GM12878 (cell line): ENCODE results near the gene PPP5C. TPM values are rescaled to one million over a fixed set of nuclear protein-coding genes. Genes with fewer than 3 reads are reported as not detected.

ENCODE experiments used
- ATAC-seq: fragments of 200-7000 bp; cut with Tn5 transposase; 3 replicates; pipeline ENCODE4 v1.9.1; 2020; ENCODE audit warnings: mild to moderate bottlenecking, moderate library complexity
- BruUV-seq: library from RNA; stranded (reverse); fragments of 400-500 nt; replicated peaks from 2 replicates; lab custom pipeline; 2021; lab: Mats Ljungman, UMichigan
- CTCF ChIA-PET: fragments of 300-600 bp; sonication (Branson Sonifier 250); formaldehyde crosslinking; extraction: SDS; loops from one replicate; lab custom pipeline; 2021; ENCODE audit warnings: inconsistent platforms; lab: Yijun Ruan, JAX
- POLR2A ChIA-PET: fragments of 350-600 bp; formaldehyde crosslinking; extraction: SDS; loops from one replicate; lab custom pipeline; 2021; ENCODE audit warnings: inconsistent platforms; lab: Charles Lee
- RAD21 ChIA-PET: fragments of 300-600 bp; sonication (Branson Sonifier 250); formaldehyde crosslinking; loops from one replicate; lab custom pipeline; 2023; ENCODE audit warnings: antibody characterized with exemption; ENCODE audit not compliant: unreplicated experiment; lab: Charles Lee
- SMC1A ChIA-PET: fragments of 300-600 bp; sonication (Branson Sonifier 250); formaldehyde crosslinking; loops from one replicate; lab custom pipeline; 2023; ENCODE audit not compliant: unreplicated experiment, uncharacterized antibody; lab: Charles Lee
- DNase-seq: peaks from one replicate; pipeline ENCODE4 v3.0.0-alpha.2; 2011; ENCODE audit warnings: low read depth, low spot score
- FAIRE-seq: peaks from 3 replicates; lab custom pipeline; 2011; peaks lifted over from hg19 to GRCh38; lab: Jason Lieb, UNC
- H2AFZ ChIP-seq: 2 replicates; pipeline ENCODE4 v1.6.0; 2011; ENCODE audit warnings: low read depth, low read length, control low read depth; ENCODE audit not compliant: control insufficient read depth
- H3K27ac ChIP-seq: 2 replicates; pipeline ENCODE4 v1.5.1; 2011; ENCODE audit warnings: control low read depth; ENCODE audit not compliant: control insufficient read depth, insufficient read depth
- H3K27me3 ChIP-seq, 2 experiments: replicated peaks in 1 of 2; 2 replicates each; pipeline versions ENCODE4 v1.6.0 to v1.6.1; 2011; ENCODE audit warnings: low read length in 1 of 2; ENCODE audit not compliant: control insufficient read depth in 2 of 2, insufficient read depth in 2 of 2
- H3K36me3 ChIP-seq, 2 experiments: 2 replicates each; pipeline ENCODE4 v1.5.1; 2011; ENCODE audit warnings: low read length in 1 of 2; ENCODE audit not compliant: control insufficient read depth in 2 of 2, insufficient read depth in 2 of 2
- H3K4me1 ChIP-seq: 2 replicates; pipeline ENCODE4 v1.6.1; 2011; ENCODE audit warnings: mild to moderate bottlenecking, low read length, moderate library complexity, mixed read lengths; ENCODE audit not compliant: control insufficient read depth, insufficient read depth
- H3K4me2 ChIP-seq: 2 replicates; pipeline ENCODE4 v1.6.0; 2011; ENCODE audit warnings: control low read depth; ENCODE audit not compliant: control insufficient read depth, insufficient read depth
- H3K4me3 ChIP-seq: fragments of 200-600 bp; sonication (generic); 2 replicates; pipeline ENCODE4 v1.5.1; 2016
- H3K79me2 ChIP-seq: 2 replicates; pipeline ENCODE4 v1.6.0; 2011; ENCODE audit warnings: low read length; ENCODE audit not compliant: control insufficient read depth, insufficient read depth
- H3K9ac ChIP-seq: 2 replicates; pipeline ENCODE4 v1.8.0; 2011; ENCODE audit warnings: low read length, control low read depth, mixed read lengths; ENCODE audit not compliant: control insufficient read depth, insufficient read depth
- H3K9me3 ChIP-seq: replicated peaks from 3 replicates; pipeline ENCODE4 v1.5.1; 2011; ENCODE audit warnings: mild to moderate bottlenecking, low read length; ENCODE audit not compliant: control insufficient read depth, insufficient read depth
- H4K20me1 ChIP-seq: 2 replicates; pipeline ENCODE4 v1.6.0; 2011; ENCODE audit not compliant: control insufficient read depth, insufficient read depth
- CHD2 ChIP-seq: IDR thresholded peaks from 2 replicates; pipeline ENCODE4 v1.6.1; 2011; ENCODE audit warnings: low read depth, low read length, improper control_type of control experiment, borderline replicate concordance
- JUNB ChIP-seq: IDR thresholded peaks from 2 replicates; pipeline ENCODE4 v1.6.1; 2016; ENCODE audit warnings: antibody characterized with exemption, mild to moderate bottlenecking
- NFXL1 ChIP-seq: fragments of 450-650 bp; IDR thresholded peaks from 2 replicates; pipeline ENCODE4 v1.6.1; 2017; ENCODE audit warnings: antibody characterized with exemption, mild to moderate bottlenecking, borderline replicate concordance
- PML ChIP-seq: IDR thresholded peaks from 2 replicates; pipeline ENCODE4 v1.6.1; 2012; ENCODE audit warnings: low read length, inconsistent platforms
- RBBP5 ChIP-seq: fragments of 200-600 bp; sonication (generic); conservative IDR thresholded peaks from 2 replicates; pipeline ENCODE4 v1.6.1; 2016
- RELA ChIP-seq: fragments of 450-650 bp; IDR thresholded peaks from 2 replicates; pipeline ENCODE4 v1.8.0; 2014; ENCODE audit warnings: borderline replicate concordance; ENCODE audit not compliant: partially characterized antibody
- SIN3A ChIP-seq: IDR thresholded peaks from 2 replicates; pipeline ENCODE4 v1.6.1; 2012; ENCODE audit warnings: low read depth, low read length, improper control_type of control experiment
- SIX5 ChIP-seq: IDR thresholded peaks from 2 replicates; pipeline ENCODE4 v1.6.1; 2011; ENCODE audit warnings: mild to moderate bottlenecking, low read depth, low read length, moderate library complexity; ENCODE audit not compliant: severe bottlenecking
- SPI1 ChIP-seq: IDR thresholded peaks from 2 replicates; pipeline ENCODE4 v1.6.1; 2011; ENCODE audit warnings: low read depth, mild to moderate bottlenecking, low read length, moderate library complexity, borderline replicate concordance; ENCODE audit not compliant: insufficient read depth
- SRF ChIP-seq, 2 experiments: IDR thresholded peaks; 2 replicates each; pipeline ENCODE4 v1.6.1; 2011; ENCODE audit warnings: low read depth in 2 of 2, low read length in 2 of 2, mild to moderate bottlenecking in 1 of 2, moderate library complexity in 1 of 2
- STAT1 ChIP-seq: fragments of 450-650 bp; conservative IDR thresholded peaks from 2 replicates; pipeline ENCODE4 v1.6.1; 2014; ENCODE audit warnings: antibody characterized with exemption, mild to moderate bottlenecking
- SUZ12 ChIP-seq: fragments of 200-600 bp; sonication (generic); IDR thresholded peaks from one replicate; pipeline ENCODE4 v1.6.1; 2018; ENCODE audit warnings: antibody characterized with exemption, mild to moderate bottlenecking; ENCODE audit not compliant: unreplicated experiment
- TARDBP ChIP-seq: IDR thresholded peaks from 2 replicates; pipeline ENCODE4 v1.6.1; 2016; ENCODE audit warnings: borderline replicate concordance
- ZNF622 ChIP-seq: fragments of 450-650 bp; IDR thresholded peaks from 2 replicates; pipeline ENCODE4 v1.6.1; 2017; ENCODE audit warnings: mild to moderate bottlenecking, inconsistent platforms
- WGBS: methylation state at CpG from one replicate; pipeline ENCODE4 v1.1.6; 2016; ENCODE audit warnings: low lambda C conversion rate; ENCODE audit not compliant: insufficient replicate concordance, insufficient coverage; ENCODE audit errors: missing lambda C conversion rate; 5-methylcytosine and 5-hydroxymethylcytosine counted together
- in situ Hi-C: fragments of 300-500 bp; cut with MboI; formaldehyde crosslinking; loops from 9 replicates; pipeline ENCODE4 v1.14.3; 2018; ENCODE audit warnings: mixed read lengths
- intact Hi-C: fragments of 100-400 bp; cut with micrococcal nuclease; formaldehyde crosslinking; loops from one replicate; pipeline ENCODE4 v1.14.2; 2022; ENCODE audit not compliant: unreplicated experiment
- polyA plus RNA-seq, 11 experiments: library from polyadenylated mRNA; depleted of rRNA in 4 of 11; unstranded in 6 of 11; stranded (reverse) in 5 of 11; fragments of >200 nt; fragmentation: Nextera tagmentation in 4 of 11; fragmentation: Illumina TruSeq in 1 of 11; extraction: Ambion mirVana in 4 of 11; extraction: Trizol in 1 of 11; gene quantifications; 1 replicate in 1 of 11; 2 replicates in 10 of 11; pipeline versions ENCODE4 v1.2.1 to v1.2.3, GENCODE V29; 2011 to 2016; ENCODE audit warnings: inconsistent platforms in 2 of 11, missing spikeins in 2 of 11, low read depth in 1 of 11
- total RNA-seq, 4 experiments: library from RNA; depleted of rRNA in 3 of 4; stranded (reverse); fragments of >200 nt in 3 of 4; fragmentation: Illumina TruSeq in 1 of 4; extraction: Trizol in 1 of 4; gene quantifications; 2 replicates each; pipeline versions ENCODE4 v1.2.1 to v1.2.3, GENCODE V29; 2013 to 2021
- TF ChIP-seq, protein P1 (sequence below): IDR thresholded peaks from 2 replicates; pipeline ENCODE4 v1.6.1; 2012; ENCODE audit warnings: low read depth, low read length, improper control_type of control experiment
- TF ChIP-seq, protein P2 (sequence below): fragments of 450-650 bp; IDR thresholded peaks from 2 replicates; pipeline ENCODE4 v1.6.1; 2017; ENCODE audit warnings: borderline replicate concordance
- TF ChIP-seq, protein P3 (sequence below): fragments of 450-650 bp; IDR thresholded peaks from 2 replicates; pipeline ENCODE4 v1.6.1; 2017; ENCODE audit warnings: antibody characterized with exemption, mild to moderate bottlenecking, moderate library complexity

Gene PPP5C
- total and polyA plus RNA-seq, 10 of the 15 experiments (the other 5 are each of a cell fraction or from before 2014, with no cell fraction given) = 1.1 to 154 (median 94.5) TPM

DNA sequence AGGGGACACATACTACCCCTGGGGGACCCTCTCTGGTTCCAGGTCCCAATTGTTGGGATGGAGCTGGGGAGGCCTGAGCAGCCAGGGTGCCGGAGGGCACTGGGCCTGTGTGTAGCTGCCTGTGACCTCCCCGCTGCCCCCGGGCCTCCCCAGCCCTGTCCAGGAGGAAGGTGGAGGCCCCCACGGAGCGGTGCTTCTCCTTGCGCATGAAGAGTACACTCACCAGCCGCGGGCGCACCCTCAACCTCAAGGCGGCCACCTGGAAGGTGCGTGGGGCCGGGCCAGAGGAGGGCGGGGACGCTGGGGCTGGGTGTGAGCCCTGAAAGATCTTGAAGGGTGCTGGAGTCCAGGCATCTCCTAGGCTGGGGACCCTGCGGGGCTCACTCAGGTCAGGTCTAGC, 38.4 kb upstream of the PPP5C start:
- CTCF ChIA-PET = interaction anchor here (1.1 kb wide), 1 partner anchor 11 kb away, joined by 3 read pairs; the partner anchor contains the start of gene HIF3A
- H2AFZ ChIP-seq = no peak overlapping the region
- POLR2A ChIA-PET = no interaction called here
- WGBS = 59% methylated on average over 15 of the region's 15 CpGs
- no peak overlapping the region for H3K4me3 ChIP-seq
- BruUV-seq = no TSS peak
- SMC1A ChIA-PET = no interaction called here
- H3K4me2 ChIP-seq = no peak overlapping the region
- H3K79me2 ChIP-seq = no peaks in the 10 kb centered on the region
- no peaks in the 10 kb centered on the region; a peak in 1 of 4 replicates for H3K27me3 ChIP-seq
- no peaks in the 10 kb centered on the region for H3K4me1 ChIP-seq
- in situ Hi-C loops (no loop called here), intact Hi-C loops (no loop called here)
- no peaks in the 10 kb centered on the region for H4K20me1 ChIP-seq
- H3K9ac ChIP-seq = no peak overlapping the region
- DNase-seq (no peak), FAIRE-seq (no peak), ATAC-seq (no peak)
- RAD21 ChIA-PET = no interaction called here
- H3K9me3 ChIP-seq = peaks cover 1% of the 10 kb centered on the region; the same call in 1 of the 3 replicates
- H3K36me3 ChIP-seq = no peaks in the 10 kb centered on the region
- H3K27ac ChIP-seq = no peak overlapping the region
- TF ChIP-seq SUZ12 = no peak
- no peak for TF ChIP-seq STAT1
- TF ChIP-seq SIX5 = no peak
- TF ChIP-seq SPI1 = no peak
- TF ChIP-seq, protein P1, sequence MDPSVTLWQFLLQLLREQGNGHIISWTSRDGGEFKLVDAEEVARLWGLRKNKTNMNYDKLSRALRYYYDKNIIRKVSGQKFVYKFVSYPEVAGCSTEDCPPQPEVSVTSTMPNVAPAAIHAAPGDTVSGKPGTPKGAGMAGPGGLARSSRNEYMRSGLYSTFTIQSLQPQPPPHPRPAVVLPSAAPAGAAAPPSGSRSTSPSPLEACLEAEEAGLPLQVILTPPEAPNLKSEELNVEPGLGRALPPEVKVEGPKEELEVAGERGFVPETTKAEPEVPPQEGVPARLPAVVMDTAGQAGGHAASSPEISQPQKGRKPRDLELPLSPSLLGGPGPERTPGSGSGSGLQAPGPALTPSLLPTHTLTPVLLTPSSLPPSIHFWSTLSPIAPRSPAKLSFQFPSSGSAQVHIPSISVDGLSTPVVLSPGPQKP = no peak
- TF ChIP-seq, protein P2, sequence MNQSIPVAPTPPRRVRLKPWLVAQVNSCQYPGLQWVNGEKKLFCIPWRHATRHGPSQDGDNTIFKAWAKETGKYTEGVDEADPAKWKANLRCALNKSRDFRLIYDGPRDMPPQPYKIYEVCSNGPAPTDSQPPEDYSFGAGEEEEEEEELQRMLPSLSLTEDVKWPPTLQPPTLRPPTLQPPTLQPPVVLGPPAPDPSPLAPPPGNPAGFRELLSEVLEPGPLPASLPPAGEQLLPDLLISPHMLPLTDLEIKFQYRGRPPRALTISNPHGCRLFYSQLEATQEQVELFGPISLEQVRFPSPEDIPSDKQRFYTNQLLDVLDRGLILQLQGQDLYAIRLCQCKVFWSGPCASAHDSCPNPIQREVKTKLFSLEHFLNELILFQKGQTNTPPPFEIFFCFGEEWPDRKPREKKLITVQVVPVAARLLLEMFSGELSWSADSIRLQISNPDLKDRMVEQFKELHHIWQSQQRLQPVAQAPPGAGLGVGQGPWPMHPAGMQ = no peak
- no peak for TF ChIP-seq CHD2
- TF ChIP-seq NFXL1 = no peak
- TF ChIP-seq, protein P3, sequence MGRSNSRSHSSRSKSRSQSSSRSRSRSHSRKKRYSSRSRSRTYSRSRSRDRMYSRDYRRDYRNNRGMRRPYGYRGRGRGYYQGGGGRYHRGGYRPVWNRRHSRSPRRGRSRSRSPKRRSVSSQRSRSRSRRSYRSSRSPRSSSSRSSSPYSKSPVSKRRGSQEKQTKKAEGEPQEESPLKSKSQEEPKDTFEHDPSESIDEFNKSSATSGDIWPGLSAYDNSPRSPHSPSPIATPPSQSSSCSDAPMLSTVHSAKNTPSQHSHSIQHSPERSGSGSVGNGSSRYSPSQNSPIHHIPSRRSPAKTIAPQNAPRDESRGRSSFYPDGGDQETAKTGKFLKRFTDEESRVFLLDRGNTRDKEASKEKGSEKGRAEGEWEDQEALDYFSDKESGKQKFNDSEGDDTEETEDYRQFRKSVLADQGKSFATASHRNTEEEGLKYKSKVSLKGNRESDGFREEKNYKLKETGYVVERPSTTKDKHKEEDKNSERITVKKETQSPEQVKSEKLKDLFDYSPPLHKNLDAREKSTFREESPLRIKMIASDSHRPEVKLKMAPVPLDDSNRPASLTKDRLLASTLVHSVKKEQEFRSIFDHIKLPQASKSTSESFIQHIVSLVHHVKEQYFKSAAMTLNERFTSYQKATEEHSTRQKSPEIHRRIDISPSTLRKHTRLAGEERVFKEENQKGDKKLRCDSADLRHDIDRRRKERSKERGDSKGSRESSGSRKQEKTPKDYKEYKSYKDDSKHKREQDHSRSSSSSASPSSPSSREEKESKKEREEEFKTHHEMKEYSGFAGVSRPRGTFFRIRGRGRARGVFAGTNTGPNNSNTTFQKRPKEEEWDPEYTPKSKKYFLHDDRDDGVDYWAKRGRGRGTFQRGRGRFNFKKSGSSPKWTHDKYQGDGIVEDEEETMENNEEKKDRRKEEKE = no peak
- no peak for TF ChIP-seq PML
- TF ChIP-seq SRF (IDR thresholded peaks at IDR 0.05; ENCODE audit: low read depth in 2 of 2, low read length in 2 of 2) = no peak
- TF ChIP-seq RELA = no peak
- no peak for TF ChIP-seq RBBP5
- no peak for TF ChIP-seq JUNB
- no peak for TF ChIP-seq TARDBP
- no peak for TF ChIP-seq SIN3A
- TF ChIP-seq ZNF622 = no peak
